NCI-H774 (cell line): ENCODE data around the gene SUGCT.

ENCODE experiments used
- DNase-seq: peaks from one replicate; lab custom pipeline; 2025; lab: John Stamatoyannopoulos, UW

Gene SUGCT

GRCh38 chr7:40329601-40330153 lies 194.9 kb downstream of the SUGCT start:
- peak; percentile 36 for DNase-seq

- DNase-seq: no peak
These were observed 195.6 kb downstream of the SUGCT start for GRCh38 chr7:40330408-40330807.

GRCh38 chr7:40331915-40332314 lies 197.1 kb downstream of the SUGCT start:
- DNase-seq: no peak

- no peak for DNase-seq
These were observed 197.7 kb downstream of the SUGCT start for GRCh38 chr7:40332516-40332915.

GRCh38 chr7:40341836-40342235 lies 207.0 kb downstream of the SUGCT start:
- DNase-seq: no peak

GRCh38 chr7:40346554-40346953 lies 211.7 kb downstream of the SUGCT start:
- DNase-seq: no peak

GRCh38 chr7:40348126-40348728 lies 213.4 kb downstream of the SUGCT start:
- DNase-seq: no peak

- no peak for DNase-seq
These were observed 215.3 kb downstream of the SUGCT start for GRCh38 chr7:40350100-40350499.

GRCh38 chr7:40354711-40355110 lies 219.9 kb downstream of the SUGCT start:
- no peak for DNase-seq

GRCh38 chr7:40356312-40356711 lies 221.5 kb downstream of the SUGCT start:
- no peak for DNase-seq

- no peak for DNase-seq
These were observed 222.3 kb downstream of the SUGCT start for GRCh38 chr7:40356871-40357709.

- no peak for DNase-seq
These were observed 235.0 kb downstream of the SUGCT start for GRCh38 chr7:40369641-40370277.

- no peak for DNase-seq
These were observed 237.1 kb downstream of the SUGCT start for GRCh38 chr7:40371806-40372440.

- no peak for DNase-seq
These were observed 239.8 kb downstream of the SUGCT start for GRCh38 chr7:40374575-40374974.

- no peak for DNase-seq
These were observed 245.3 kb downstream of the SUGCT start for GRCh38 chr7:40380111-40380510.

- no peak for DNase-seq
These were observed 247.3 kb downstream of the SUGCT start for GRCh38 chr7:40382145-40382544.

GRCh38 chr7:40393660-40394059 lies 258.9 kb downstream of the SUGCT start:
- DNase-seq: no peak

- no peak for DNase-seq
These were observed 259.6 kb downstream of the SUGCT start for GRCh38 chr7:40394400-40394799.

- no peak for DNase-seq
These were observed 265.7 kb downstream of the SUGCT start for GRCh38 chr7:40400525-40400924.

GRCh38 chr7:40401406-40401805 lies 266.6 kb downstream of the SUGCT start:
- DNase-seq: no peak

GRCh38 chr7:40402661-40403060 lies 267.9 kb downstream of the SUGCT start:
- no peak for DNase-seq
